Effector memory CD4-positive, alpha-beta T cell (primary cell): ENCODE measurements around the gene SECISBP2L.
"Not testable (repeated sequence)": the region's sequence is repeated elsewhere in the genome, so short reads cannot be mapped to it uniquely, and the experiment has no call there.

Source experiments
- DNase-seq, 3 donors: peaks; one replicate each; pipeline ENCODE4 v3.0.0-alpha.2; 2020
- H3K27ac ChIP-seq: 2 replicates; pipeline ENCODE4 v1.7.0; 2013; ENCODE audit warnings: mild to moderate bottlenecking, low read length, moderate library complexity; ENCODE audit not compliant: insufficient read depth, poor library complexity, severe bottlenecking
- H3K27me3 ChIP-seq: replicated peaks from 2 replicates; pipeline ENCODE4 v1.7.0; 2013; ENCODE audit warnings: mild to moderate bottlenecking, low read length; ENCODE audit not compliant: insufficient read depth, control insufficient read depth, poor library complexity, severe bottlenecking
- H3K36me3 ChIP-seq: 2 replicates; pipeline ENCODE4 v1.7.0; 2013; ENCODE audit warnings: mild to moderate bottlenecking, low read length, moderate library complexity; ENCODE audit not compliant: control insufficient read depth, insufficient read depth
- H3K4me1 ChIP-seq: 2 replicates; pipeline ENCODE4 v1.7.0; 2013; ENCODE audit warnings: low read length, mild to moderate bottlenecking; ENCODE audit not compliant: control insufficient read depth, insufficient read depth, poor library complexity, severe bottlenecking
- H3K4me3 ChIP-seq: 2 replicates; pipeline ENCODE4 v1.7.0; 2013; ENCODE audit warnings: low read length, low read depth, mild to moderate bottlenecking; ENCODE audit not compliant: insufficient read depth, poor library complexity, severe bottlenecking
- H3K9me3 ChIP-seq: 2 replicates; pipeline ENCODE4 v1.7.0; 2013; ENCODE audit warnings: mild to moderate bottlenecking, low read length, moderate library complexity; ENCODE audit not compliant: control insufficient read depth

The SECISBP2L gene

DNA sequence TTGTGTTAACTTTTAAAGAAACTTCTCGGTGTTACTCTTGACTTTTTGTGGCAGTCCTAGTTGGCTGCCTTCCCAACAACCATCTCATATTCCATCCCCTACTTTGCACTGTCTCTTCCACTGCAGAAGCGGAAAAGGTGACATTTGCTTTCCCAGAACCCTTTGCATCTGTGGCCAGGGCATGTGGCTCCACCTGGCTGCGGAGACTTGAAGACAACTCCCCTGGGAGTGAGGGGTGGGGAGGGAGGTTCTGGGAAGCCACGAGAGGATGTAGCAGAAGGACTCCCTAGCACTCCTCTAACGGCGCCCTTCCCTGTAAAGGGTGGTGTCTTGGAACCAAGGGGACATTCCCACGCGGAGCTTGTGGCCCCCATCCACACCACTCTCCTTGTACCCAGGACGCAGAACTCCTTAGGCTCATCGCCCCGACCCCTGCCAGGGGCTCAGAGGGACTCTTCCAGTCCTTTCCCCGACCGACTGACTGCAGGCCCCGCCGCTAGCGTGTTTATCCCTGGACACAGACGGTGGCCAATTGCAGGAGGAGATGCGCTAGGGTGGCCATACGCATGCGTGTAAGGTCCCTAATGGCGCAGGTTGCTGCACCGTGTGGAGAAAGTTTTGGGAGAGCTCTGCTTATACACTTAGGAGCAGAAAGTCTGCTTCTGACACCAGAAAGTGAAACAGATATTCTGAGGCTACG is 33.2 kb upstream of the SECISBP2L start:
- Histone ChIP-seq H3K36me3 (no peaks in the 10 kb centered on the region), H3K4me3 (no peak overlapping the region), H3K4me1 (no peaks in the 10 kb centered on the region), H3K27ac (no peak overlapping the region), H3K27me3 (no peaks in the 10 kb centered on the region), H3K9me3 (no peaks in the 10 kb centered on the region)
- no peak for DNase-seq

- no peak overlapping the region for H3K27ac ChIP-seq
- no peaks in the 10 kb centered on the region for H3K36me3 ChIP-seq
- H3K27me3 ChIP-seq = no peaks in the 10 kb centered on the region
- DNase-seq = no peak
- H3K4me1 ChIP-seq = no peaks in the 10 kb centered on the region
- no peaks in the 10 kb centered on the region for H3K9me3 ChIP-seq
- no peak overlapping the region for H3K4me3 ChIP-seq
Observed at GRCh38 chr15:49075881-49076280, 29.6 kb upstream of the SECISBP2L start.

DNA sequence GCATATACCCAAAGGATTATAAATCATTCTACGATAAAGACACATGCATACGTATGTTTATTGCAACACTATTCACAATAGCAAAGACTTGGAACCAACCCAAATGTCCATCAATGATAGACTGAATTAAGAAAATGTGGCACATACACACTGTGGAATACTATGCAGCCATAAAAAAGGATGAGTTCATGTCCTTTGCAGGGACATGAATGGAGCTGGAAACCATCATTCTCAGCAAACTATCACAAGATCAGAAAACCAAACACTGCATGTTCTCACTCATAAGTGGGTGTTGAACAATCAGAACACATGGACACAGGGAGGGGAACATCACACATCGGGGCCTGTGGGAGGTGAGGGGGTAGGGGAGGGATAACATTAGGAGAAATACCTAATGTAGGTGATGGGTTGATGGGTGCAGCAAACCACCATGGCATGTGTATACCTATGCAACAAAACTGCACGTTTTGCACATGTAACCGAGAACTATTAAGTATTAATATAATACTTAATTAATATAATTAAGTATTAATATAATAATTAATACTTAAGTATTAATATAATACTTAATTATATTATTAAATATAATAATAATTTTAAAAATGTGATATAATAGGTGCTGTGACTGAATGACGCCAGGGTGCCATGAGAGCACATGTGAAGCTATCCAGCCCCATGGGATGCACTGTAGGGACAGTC is 28.5 kb upstream of the SECISBP2L start:
- not testable (repeated sequence) for DNase-seq, H3K36me3 ChIP-seq, H3K4me3 ChIP-seq, H3K4me1 ChIP-seq, H3K27me3 ChIP-seq, H3K27ac ChIP-seq, H3K9me3 ChIP-seq

DNA sequence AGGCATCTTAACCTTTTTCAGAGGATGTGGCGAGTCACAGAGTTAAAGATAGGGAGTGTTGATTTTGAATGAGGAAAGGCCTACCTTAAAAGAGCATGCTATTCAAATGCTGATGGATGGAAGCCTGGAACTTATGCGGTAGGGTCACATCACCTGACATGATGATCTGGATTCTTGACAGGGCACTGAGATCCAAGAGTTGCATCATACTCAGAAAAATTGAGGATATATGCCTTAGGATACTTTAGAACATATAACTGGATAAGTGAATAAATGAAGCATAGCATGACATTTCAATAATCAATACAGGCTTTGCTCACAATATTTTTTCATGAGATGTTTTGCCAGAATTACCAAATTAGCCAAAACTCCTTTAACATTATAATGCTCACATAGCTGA is 20.1 kb upstream of the SECISBP2L start:
- Histone ChIP-seq H3K9me3 (no peaks in the 10 kb centered on the region), H3K4me1 (no peaks in the 10 kb centered on the region), H3K27me3 (no peaks in the 10 kb centered on the region), H3K36me3 (no peaks in the 10 kb centered on the region), H3K27ac (no peak overlapping the region), H3K4me3 (no peak overlapping the region)
- DNase-seq = no peak

DNA sequence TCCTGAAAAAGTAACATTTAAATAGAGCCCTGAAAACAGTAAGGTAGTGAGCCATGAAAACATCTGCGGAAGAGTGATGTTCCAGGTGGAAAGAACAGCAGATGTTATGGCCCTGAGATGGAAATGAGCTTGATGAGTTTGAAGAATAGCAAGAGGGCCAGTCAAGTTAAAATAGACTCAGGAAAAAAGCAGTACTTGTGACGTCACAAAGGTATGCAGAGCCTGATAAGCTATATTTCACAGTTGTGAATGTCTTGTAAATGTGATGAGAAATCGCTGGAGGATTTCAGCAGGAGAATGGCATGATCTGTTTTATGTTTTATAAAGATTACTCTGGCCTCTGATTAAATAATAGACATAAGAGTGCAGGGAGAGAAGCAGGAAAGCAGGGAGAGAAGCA is 18.6 kb upstream of the SECISBP2L start:
- Histone ChIP-seq H3K27me3 (no peaks in the 10 kb centered on the region), H3K27ac (no peak overlapping the region), H3K4me3 (no peak overlapping the region), H3K4me1 (no peaks in the 10 kb centered on the region), H3K36me3 (no peaks in the 10 kb centered on the region), H3K9me3 (no peaks in the 10 kb centered on the region)
- DNase-seq = no peak

GRCh38 chr15:49064281-49064653 is 18.0 kb upstream of the SECISBP2L start:
- H3K27me3 ChIP-seq = no peaks in the 10 kb centered on the region
- no peak overlapping the region for H3K4me3 ChIP-seq
- H3K9me3 ChIP-seq = no peaks in the 10 kb centered on the region
- H3K36me3 ChIP-seq = no peaks in the 10 kb centered on the region
- no peak overlapping the region for H3K27ac ChIP-seq
- H3K4me1 ChIP-seq = no peaks in the 10 kb centered on the region
- DNase-seq = no peak

DNA sequence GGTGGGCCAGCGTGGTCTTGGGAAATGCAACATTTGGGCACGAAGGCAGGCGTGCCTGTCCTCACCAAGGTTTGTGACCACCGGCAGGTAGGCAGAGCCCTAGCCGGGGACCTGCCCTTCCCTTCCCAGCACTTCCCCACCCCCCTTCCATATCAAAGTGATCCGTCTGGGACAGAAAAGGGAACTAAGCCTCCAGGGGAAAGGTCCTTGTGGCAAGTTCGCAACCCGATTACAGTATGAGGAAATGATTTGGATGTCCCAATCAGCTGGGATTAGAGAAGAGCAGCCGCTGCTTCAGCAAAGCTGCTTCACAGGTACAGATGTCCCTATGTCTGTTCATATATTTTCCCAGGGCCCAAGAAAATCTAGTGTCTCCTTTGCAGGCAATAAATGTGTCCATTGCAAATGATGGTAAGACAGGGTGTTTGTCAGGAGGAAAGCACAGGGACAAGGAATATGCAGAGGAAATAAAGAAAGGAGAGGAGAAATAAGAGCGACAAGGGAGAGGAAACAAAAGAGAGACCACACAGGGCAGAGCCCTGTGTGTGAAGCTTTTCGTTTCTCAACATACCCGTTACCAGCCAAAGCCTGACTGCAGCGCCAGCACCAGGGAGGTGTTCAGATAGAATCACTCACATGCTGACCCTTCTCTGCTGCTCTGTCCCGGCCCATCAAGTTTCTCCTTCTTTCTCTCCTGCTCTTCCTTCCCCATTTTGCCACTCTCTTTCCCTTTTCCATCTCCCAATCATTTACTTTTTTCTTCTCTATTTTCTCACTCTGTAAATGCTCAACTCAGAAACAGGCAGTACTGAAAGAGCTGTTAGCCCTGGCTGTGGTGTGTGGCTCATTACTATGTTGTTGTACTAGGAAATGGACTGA is 17.4 kb upstream of the SECISBP2L start:
- H3K36me3 ChIP-seq = no peaks in the 10 kb centered on the region
- no peak overlapping the region for H3K27ac ChIP-seq
- H3K27me3 ChIP-seq = no peaks in the 10 kb centered on the region
- no peaks in the 10 kb centered on the region for H3K9me3 ChIP-seq
- H3K4me1 ChIP-seq = no peaks in the 10 kb centered on the region
- no peak overlapping the region for H3K4me3 ChIP-seq
- no peak for DNase-seq

DNA sequence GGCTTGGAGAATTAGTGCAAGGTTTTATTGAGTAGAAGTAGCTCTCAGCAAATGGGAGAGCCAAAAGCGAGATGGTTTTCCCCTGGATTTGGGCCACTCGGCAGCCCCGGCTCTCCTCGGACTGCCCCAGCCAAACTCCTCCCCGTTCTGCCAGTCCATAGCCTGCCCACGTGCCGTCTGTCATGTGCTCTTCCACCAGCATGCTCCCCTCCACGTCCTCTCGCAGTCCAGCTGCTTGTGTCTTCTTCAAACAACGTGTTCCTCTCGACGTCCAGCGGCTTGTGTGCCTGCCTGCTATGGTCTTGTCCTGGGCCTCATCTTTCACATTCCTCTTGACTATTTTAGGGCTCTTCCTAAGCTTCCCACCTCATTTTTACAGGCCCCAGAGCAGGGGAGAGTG is 16.7 kb upstream of the SECISBP2L start:
- DNase-seq = no peak

DNA sequence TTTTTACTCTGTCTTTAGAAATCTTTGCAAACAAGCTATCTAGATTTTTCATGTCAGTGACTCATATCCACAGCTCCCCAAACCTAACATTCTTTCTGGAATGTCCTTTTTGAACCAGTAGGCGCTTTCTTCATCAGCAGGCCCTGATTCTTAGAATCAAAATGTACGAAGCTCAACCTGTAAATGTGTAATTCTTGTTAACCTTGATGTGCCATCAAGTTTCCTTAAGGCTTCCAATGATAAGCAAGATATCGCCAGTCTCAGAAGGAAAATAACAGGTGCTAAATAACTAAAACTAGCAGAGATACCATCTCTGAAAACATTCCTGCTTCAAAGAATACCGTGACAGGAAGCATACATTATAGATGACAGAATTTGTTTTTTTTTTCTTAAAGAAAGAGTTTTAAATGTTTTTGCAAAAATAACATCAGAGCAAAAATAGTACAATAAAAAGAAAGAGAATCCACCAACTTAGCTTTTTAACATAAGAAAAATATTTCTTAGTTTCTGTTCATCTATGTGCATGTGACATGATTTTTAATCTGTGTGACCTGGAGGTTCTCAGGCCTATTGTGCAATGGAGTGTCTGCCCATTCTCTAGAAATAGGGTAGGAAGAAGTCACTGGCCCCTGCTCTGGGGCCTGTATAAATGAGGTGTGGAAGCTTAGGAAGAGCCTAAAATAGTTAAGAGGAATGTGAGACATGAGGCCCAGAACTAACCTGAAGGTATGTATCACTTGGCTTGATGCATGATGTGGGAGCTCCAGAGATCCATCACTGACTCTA is 14.7 kb upstream of the SECISBP2L start:
- Histone ChIP-seq H3K4me3 (no peak overlapping the region), H3K27ac (no peak overlapping the region)
- no peak for DNase-seq

More for the DNA sequence above, 16.7 kb upstream of the SECISBP2L start:
- Histone ChIP-seq H3K27ac (no peak overlapping the region), H3K4me3 (no peak overlapping the region), H3K4me1 (no peaks in the 10 kb centered on the region), H3K27me3 (no peaks in the 10 kb centered on the region), H3K9me3 (no peaks in the 10 kb centered on the region), H3K36me3 (no peaks in the 10 kb centered on the region)

More for the DNA sequence above, 14.7 kb upstream of the SECISBP2L start:
- no peaks in the 10 kb centered on the region for H3K4me1 ChIP-seq
- no peaks in the 10 kb centered on the region for H3K27me3 ChIP-seq
- H3K36me3 ChIP-seq = no peaks in the 10 kb centered on the region
- no peaks in the 10 kb centered on the region for H3K9me3 ChIP-seq
